ENCODE data around the gene ATP13A4. TPM values are rescaled to one million over a fixed set of nuclear protein-coding genes. Genes with fewer than 3 reads are reported as not detected.

The ATP13A4 gene
- total RNA-seq, 6 experiments from 2014 or later: not detected

- Mint-ChIP-seq H3K4me3 (no peak overlapping the region), H3K9me3 (peaks cover 52% of the 10 kb centered on the region), H3K36me3 (ENCODE audit: low read depth) (peaks cover 4% of the 10 kb centered on the region; the same call in 1 of the 2 replicates), H3K4me1 (ENCODE audit: low read depth) (no peaks in the 10 kb centered on the region), H3K27me3 (ENCODE audit: insufficient read depth) (no peaks in the 10 kb centered on the region), H3K27ac (no peak overlapping the region)
- TF ChIP-seq CTCF (IDR thresholded peaks at IDR 0.05): no peak
- no peak for DNase-seq
Measured at GRCh38 chr3:193387596-193387995, 167.1 kb downstream of the ATP13A4 start.

GRCh38 chr3:193378706-193379105, 176.0 kb downstream of the ATP13A4 start, which contains the start of gene ATP13A5:
ATP13A5 (minus strand) TSS chr3:193378753; CDS start chr3:193378725, 28 bp downstream.
- no peak within 1 kb of the TSS for H3K4me3 Mint-ChIP-seq
- H3K27me3 Mint-ChIP-seq (ENCODE audit: insufficient read depth): no peaks in the 10 kb centered on the region
- no peak for TF ChIP-seq CTCF (IDR thresholded peaks at IDR 0.05)
- peaks cover 2% of the 10 kb centered on the region; the same call in 1 of the 2 replicates for H3K36me3 Mint-ChIP-seq (ENCODE audit: low read depth)
- no peaks in the 10 kb centered on the region for H3K4me1 Mint-ChIP-seq (ENCODE audit: low read depth)
- no peak within 1 kb of the TSS for H3K27ac Mint-ChIP-seq
- DNase-seq: no peak
- H3K9me3 Mint-ChIP-seq: peaks cover 52% of the 10 kb centered on the region

GRCh38 chr3:193377591-193377990, 177.1 kb downstream of the ATP13A4 start:
- H3K4me3 Mint-ChIP-seq: no peak overlapping the region
- peaks cover 53% of the 10 kb centered on the region for H3K9me3 Mint-ChIP-seq
- DNase-seq: no peak
- no peaks in the 10 kb centered on the region for H3K36me3 Mint-ChIP-seq (ENCODE audit: low read depth)
- TF ChIP-seq CTCF (IDR thresholded peaks at IDR 0.05): no peak
- H3K27ac Mint-ChIP-seq: no peak overlapping the region
- no peaks in the 10 kb centered on the region for H3K27me3 Mint-ChIP-seq (ENCODE audit: insufficient read depth)
- H3K4me1 Mint-ChIP-seq (ENCODE audit: low read depth): no peaks in the 10 kb centered on the region

- no peak for DNase-seq
- Mint-ChIP-seq H3K4me1 (ENCODE audit: low read depth) (no peaks in the 10 kb centered on the region), H3K36me3 (ENCODE audit: low read depth) (no peaks in the 10 kb centered on the region), H3K4me3 (no peak overlapping the region), H3K27me3 (ENCODE audit: insufficient read depth) (no peaks in the 10 kb centered on the region), H3K27ac (no peak overlapping the region), H3K9me3 (peaks cover 42% of the 10 kb centered on the region)
- TF ChIP-seq CTCF (IDR thresholded peaks at IDR 0.05): no peak
Measured at GRCh38 chr3:193375614-193376013, 179.1 kb downstream of the ATP13A4 start.

- Mint-ChIP-seq H3K27me3 (ENCODE audit: insufficient read depth) (no peaks in the 10 kb centered on the region; the same call in 1 of the 2 replicates), H3K27ac (no peak overlapping the region), H3K9me3 (peaks cover 35% of the 10 kb centered on the region), H3K4me3 (no peak overlapping the region), H3K36me3 (ENCODE audit: low read depth) (no peaks in the 10 kb centered on the region), H3K4me1 (ENCODE audit: low read depth) (no peaks in the 10 kb centered on the region)
- no peak for DNase-seq
- no peak for TF ChIP-seq CTCF (IDR thresholded peaks at IDR 0.05)
Measured at GRCh38 chr3:193372783-193373182, 181.9 kb downstream of the ATP13A4 start.

GRCh38 chr3:193367868-193368267, 186.8 kb downstream of the ATP13A4 start:
- TF ChIP-seq CTCF (IDR thresholded peaks at IDR 0.05): no peak
- no peak for DNase-seq
- Mint-ChIP-seq H3K4me3 (no peak overlapping the region), H3K27me3 (ENCODE audit: insufficient read depth) (no peaks in the 10 kb centered on the region; the same call in 1 of the 2 replicates), H3K4me1 (ENCODE audit: low read depth) (no peaks in the 10 kb centered on the region), H3K36me3 (ENCODE audit: low read depth) (no peaks in the 10 kb centered on the region), H3K27ac (no peak overlapping the region), H3K9me3 (peaks cover 21% of the 10 kb centered on the region)

Data from HFFc6 (cell line).